HG03066 (cell line): Measurements from ENCODE around the gene SCMH1.
A peak's percentile ranks its signal among the peaks of the same experiment; 100 is the strongest.

Experiments used
- ATAC-seq: cut with Tn5 transposase; IDR thresholded peaks from one replicate; pipeline ENCODE4 v1.9.1; 2021; ENCODE audit warnings: low read depth; ENCODE audit not compliant: unreplicated experiment

Gene SCMH1

GRCh38 chr1:41013796-41014195 lies 228.3 kb downstream of the SCMH1 start:
- no peak for ATAC-seq

- no peak for ATAC-seq
Measured at GRCh38 chr1:41013024-41013423, 229.1 kb downstream of the SCMH1 start.

DNA sequence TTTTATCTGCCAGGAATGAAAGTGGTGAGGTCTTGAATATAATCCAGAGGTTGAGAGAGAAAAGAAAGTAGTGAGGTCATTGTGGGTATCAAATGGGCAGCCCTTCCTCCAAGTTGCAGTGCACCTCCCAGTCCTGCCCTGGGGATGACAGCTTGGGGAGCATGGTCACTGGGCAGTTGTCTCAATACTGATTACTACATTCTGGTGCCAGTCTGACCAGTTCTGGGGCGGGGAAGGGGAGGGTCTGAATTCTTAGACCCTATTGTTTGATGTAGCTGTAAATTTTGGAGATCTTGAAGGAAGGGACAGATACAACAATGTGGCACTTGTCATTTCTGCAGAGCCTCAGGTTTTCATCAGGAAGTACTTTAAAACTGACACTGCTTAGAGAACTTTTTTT lies 231.8 kb downstream of the SCMH1 start:
- no peak for ATAC-seq

DNA sequence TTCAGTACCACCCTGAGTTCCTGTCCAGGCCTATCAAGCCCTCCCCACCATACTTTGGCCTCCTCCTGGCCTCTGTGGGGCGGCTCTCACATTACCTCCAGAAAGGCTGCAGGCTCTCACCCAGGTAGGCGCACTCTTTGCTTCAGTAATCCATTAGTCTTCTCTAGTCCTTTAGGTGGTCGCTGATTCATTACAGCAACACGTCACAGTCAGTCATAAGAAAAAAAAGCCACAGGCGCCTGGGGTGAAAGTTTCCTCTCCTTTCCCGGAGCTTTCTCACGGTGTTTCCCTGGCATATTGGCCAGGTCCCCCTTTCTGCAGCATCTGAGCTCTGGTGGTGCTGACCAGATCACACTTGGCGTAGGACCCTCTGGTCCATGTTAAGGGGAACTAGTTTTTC lies 232.6 kb downstream of the SCMH1 start:
- ATAC-seq, result no peak

GRCh38 chr1:41006942-41007865 lies 234.9 kb downstream of the SCMH1 start:
- no peak for ATAC-seq

GRCh38 chr1:41005876-41006275 lies 236.2 kb downstream of the SCMH1 start:
- ATAC-seq, result no peak

GRCh38 chr1:41003640-41004220 lies 238.4 kb downstream of the SCMH1 start:
- ATAC-seq, result peak; percentile 98

DNA sequence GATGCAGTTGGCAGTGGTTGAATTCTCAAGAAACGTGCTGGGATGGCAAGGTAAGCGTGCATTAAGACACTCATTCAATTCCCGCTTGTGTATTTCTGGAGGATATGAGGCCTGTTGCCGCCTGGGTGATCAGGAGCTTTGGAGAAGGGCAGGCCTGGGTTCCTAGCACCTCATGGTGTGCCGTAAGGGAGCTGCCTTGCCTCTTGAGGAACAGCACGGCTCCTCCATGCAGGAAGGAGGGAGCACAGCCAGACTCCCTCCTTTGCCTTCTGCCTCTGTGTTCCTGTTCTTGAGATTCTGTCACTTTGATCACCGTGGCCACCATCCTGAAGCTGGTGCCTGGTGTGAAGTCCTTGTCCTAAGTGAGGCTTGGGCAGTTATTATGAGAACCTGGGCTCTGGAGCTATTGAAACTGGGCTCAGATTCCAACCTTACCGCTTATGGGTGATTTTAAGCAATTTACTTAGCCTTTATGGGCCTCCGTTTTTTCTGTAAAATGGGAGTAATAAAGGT lies 238.9 kb downstream of the SCMH1 start:
- ATAC-seq, result no peak

- ATAC-seq, result no peak
Measured at GRCh38 chr1:40998668-40999067, 243.4 kb downstream of the SCMH1 start.

DNA sequence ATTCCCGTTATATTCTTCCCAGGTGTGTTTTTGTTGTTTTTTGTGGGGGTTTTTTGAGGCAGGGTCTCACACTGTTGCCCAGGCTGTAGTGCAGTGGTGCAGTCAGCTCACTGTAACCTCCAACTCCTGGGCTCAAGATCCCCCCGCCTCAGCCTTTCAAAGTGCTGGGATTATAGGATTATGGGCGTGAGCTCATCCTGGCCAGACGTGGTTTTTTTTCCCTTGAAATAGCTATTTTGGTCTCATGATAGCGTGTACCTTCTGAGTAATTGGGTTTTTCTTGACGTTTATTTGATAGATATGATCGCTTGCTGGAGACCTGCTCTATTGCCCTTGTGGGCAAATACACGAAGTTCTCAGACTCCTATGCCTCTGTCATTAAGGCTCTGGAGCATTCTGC lies 245.0 kb downstream of the SCMH1 start:
- no peak for ATAC-seq

GRCh38 chr1:40989066-40989465 lies 253.0 kb downstream of the SCMH1 start:
- ATAC-seq, result no peak

- no peak for ATAC-seq
Measured at GRCh38 chr1:40988280-40988679, 253.8 kb downstream of the SCMH1 start.

DNA sequence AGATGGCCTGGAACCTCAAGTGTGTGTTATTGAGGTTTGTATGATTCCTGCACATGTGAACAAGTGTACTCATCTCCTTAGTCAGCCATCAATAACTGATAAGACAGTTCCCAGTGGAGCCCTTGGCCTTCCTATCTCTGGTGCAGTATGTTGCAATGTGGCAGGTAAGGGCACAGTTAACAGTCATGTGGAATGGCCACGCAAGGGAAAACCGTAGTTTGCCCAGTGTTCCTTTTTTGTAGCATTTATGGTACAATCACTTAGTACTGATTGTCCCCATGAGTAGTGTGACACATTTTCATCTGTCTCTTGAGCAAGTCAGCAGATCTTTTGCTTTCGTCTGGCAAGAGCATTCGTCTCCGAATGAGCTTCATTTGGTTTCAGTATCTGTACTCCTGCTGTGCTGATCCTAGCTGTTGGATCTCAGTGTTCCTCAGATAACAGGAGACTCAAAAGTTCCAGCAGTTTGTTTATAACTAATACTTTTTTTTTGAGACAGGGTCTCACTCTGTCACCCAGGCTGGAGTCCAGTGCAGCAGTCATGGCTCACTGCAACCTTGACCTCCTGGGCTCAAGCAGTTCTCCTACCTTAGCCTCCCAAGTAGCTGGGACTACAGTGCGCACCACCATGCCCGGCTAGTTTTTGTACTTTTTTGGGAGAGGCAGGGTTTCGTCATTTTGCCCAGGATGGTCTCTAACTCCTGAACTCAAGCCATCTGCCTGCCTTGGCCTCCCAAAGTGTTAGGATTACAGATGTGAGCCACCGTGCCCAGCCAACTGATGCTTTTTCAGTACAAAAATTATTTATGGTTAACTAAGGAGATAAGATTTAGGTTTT lies 254.4 kb downstream of the SCMH1 start:
- no peak for ATAC-seq

- ATAC-seq, result no peak
Measured at GRCh38 chr1:40986956-40987355, 255.2 kb downstream of the SCMH1 start.

GRCh38 chr1:40986328-40986783 lies 255.8 kb downstream of the SCMH1 start:
- ATAC-seq, result no peak

DNA sequence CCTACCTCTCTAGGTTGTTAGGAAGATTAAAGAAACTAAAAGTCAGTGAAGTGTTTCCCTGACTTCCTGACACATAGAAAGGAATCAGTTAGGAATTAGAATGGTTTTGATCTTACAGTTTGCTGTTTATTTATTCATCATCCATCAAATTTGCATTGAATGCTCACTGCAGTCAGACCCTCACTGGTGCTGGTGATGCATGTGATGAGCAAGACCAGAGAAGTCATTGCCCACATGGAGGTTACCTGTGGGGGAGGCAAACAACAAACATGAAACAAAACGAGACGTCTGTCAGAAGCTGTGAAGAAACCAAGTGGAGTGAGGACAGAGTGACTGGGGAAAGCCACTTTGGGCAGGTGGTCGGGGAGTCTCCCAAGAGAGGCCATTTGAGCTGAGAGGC lies 256.2 kb downstream of the SCMH1 start:
- no peak for ATAC-seq

DNA sequence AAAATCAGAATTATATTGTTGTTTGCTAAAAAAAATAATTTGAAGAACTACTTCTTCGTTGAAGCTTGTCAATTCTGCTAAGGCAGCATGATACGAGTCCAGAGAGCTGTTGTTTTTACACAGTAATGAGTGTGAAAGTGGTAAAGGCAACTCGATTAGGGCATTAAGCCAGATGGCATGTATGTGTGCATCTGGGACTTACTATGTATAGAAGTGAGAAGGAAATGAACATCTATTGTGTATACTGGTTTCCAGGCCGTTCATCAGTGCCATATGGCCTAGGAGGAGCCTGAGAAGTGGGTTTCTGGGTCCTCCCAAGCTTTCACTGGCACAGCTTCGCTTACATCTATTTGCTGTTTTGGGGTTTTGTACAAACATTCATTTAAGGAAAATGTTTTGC lies 256.9 kb downstream of the SCMH1 start:
- no peak for ATAC-seq

DNA sequence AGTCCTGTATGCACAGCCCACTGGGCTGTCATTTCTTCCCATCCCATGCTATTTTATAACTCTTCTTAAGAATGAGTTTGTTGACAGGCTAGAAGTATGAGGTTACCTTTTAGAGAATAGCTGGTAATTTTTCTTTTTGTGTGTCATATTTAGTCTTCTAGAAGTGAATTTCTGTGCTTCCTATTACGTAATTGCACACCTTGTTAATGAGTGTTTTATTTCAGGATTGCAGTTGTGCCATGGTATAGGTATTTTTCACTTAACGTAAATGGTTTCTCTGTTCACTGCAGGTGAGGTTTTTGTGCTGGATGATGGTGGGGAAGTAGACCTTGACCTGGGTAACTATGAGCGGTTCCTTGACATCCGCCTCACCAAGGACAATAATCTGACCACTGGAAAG lies 257.6 kb downstream of the SCMH1 start:
- ATAC-seq, result no peak

DNA sequence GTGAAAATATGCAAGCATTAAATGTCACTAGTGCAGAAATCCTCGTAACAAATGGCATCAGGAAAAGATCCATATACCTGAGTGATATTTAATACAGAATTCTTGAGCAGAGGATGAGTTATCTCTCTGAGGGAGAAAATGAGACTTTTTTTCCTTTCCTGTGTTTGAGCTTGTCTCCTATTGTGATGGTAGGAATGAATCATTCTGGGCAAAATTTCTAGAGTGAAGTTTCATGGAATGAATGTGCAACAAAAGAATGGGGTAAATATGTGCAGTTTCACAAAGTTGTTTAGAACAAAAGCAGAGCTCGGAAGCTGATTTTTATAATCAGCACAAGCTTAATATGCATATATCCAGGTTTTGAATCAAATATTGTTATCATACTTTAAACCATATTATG lies 258.0 kb downstream of the SCMH1 start:
- no peak for ATAC-seq

- ATAC-seq, result no peak
Measured at GRCh38 chr1:40983286-40983685, 258.8 kb downstream of the SCMH1 start.

DNA sequence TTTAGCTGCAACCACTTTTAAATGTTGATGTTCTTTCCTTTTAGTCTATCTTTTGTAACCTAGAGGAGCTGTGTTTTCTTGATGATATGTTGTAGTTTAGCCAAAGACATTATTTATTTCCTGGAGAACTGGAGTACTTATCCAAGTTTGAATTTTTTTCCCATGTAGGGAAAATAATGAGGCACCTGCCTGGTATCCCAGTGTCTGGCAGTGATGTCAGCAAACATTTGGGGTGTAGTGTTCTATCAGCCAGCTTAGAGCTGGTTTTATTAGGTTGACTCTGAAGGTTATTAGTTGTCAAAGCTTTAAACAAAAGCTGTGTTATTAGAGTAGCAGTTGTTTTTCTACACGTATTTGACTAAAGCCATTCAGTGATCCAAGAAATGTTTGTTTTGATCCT lies 259.4 kb downstream of the SCMH1 start:
- ATAC-seq, result no peak
